Endothelial cell of hepatic sinusoid (primary cell): ENCODE data around the gene CEP41.

Experiments used
- in situ Hi-C: cut with HindIII; loops from 2 replicates; pipeline ENCODE4 v1.10.0; 2017; ENCODE audit warnings: low sequenced_read_pairs

Gene CEP41

DNA sequence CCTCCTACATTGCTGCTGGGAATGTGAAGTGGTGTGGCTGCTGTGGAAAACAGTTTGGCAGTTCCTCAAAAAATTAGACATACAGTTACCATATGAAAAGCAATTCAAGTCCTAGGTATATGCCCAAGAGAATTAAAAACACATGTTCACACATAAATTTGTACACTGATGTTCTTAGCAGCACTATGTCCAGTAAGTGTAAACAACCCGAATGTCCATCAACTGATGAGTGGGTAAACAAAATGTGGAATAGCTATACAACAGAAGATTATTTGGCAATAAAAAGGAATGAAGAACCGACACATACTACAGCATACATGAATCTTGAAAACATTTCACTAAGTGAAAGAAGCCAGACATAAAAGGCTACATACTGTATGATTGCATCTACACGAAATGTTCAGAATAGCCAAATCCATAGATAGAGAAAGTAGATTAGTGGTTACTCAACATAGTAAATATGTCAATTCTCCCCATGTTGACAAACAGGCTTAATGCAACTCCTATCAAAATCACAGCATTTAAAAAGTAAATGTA, 17.2 kb downstream of the CEP41 start:
- in situ Hi-C loops: no loop called here

DNA sequence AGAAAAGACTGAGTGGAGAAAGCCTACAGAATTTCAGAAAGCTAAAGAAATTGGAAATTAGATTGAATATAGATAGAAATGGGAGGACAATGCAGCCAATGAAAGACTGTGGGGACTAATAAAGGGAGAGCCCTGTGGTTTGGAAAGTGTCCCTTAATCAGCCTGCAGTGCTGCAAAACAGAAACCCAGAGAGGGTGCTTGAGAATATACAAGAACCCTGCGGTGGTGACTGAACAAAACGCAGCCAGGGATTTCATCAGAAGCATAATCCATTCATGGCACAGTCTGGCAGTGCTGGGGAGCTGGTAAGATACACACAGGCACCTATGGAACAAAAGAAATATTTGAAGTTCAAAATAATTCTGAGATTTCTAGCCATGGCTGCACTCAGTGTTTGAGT, 19.1 kb downstream of the CEP41 start:
- in situ Hi-C loops: no loop called here

DNA sequence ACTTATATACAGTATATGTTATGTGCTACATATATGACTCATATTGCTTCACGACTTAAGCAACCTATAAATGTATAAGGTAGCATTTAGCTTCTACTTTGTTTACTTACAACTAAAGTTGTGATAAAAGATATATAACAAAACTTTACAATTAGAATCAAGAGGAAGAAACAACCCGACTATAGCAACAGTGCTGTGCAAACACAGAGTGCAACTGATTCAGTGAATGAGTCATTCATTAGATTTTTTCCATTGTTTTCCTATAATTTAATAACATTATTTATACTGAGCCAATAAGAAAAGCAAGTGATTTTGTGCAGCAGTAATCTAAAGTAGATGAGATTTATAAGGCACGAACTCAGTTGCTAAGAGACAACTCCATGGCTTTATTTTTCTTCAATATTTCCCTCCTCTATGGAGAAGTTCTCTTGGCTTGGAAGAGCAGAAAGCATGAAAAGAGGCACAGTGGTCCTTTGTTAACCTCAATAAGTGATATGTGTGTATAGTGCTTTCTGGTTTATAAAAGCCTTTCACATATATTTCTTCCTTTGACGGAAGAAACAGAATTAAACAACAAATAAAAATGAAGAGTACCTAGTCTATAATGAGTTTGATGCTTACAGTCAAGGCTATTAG, 19.8 kb downstream of the CEP41 start:
- in situ Hi-C loops: no loop called here

DNA sequence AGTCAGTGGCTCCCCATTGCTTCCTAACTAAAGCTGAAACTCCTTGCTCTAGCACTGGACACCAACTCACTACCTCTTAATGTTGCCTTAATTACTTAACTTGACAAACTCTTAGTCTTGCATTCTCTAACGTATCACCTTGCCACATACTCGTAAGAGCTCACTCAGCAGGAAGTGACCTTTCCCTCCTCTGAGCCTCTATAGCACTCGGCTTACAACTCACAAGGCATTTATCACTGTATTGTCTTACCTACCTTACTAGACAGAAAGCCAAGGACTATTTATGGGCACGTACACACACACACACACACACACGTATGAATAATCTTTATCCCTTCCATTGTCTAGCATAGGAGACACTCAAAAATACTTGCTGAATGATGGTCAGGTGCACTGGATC, 21.2 kb downstream of the CEP41 start:
- in situ Hi-C loops: no loop called here

DNA sequence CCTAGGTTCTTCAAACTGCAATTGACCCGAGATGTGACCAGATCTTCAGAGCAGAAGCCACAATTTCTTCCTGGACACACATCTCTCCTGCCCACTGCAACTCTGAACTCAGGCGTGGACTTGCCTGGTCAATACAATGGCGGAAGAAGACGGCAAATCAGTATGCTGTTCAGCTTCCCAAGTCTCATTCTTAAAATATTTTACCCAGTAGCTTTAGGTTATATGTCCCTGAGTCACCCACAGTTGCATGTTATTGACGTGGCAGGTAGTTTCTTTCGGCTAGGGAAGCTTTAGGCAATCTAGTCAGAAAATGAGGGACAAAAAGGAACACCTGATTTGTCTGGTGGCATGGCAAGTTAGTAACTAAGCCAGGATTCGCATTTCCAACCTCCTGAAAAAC, 22.5 kb downstream of the CEP41 start:
- in situ Hi-C loops: no loop called here

DNA sequence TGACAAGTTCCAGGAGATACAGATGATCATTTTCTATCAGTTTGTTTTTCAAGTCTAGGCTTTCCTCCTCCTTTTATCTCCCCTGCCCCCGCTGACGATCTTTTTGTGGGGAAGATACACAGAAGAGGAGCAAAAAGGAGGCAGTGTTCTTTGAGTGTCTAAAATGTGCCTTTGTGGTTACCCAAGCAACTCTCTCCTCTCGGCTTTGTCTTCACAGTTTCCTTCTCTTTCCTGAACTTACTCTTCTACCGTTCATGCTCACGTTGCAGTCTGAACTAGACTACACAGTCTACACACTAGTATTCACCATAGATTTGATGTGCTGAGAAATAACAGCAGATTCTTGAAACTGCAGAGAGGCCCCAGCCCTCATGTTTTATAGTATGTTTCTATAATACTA, 23.6 kb downstream of the CEP41 start:
- in situ Hi-C loops: no loop called here

DNA sequence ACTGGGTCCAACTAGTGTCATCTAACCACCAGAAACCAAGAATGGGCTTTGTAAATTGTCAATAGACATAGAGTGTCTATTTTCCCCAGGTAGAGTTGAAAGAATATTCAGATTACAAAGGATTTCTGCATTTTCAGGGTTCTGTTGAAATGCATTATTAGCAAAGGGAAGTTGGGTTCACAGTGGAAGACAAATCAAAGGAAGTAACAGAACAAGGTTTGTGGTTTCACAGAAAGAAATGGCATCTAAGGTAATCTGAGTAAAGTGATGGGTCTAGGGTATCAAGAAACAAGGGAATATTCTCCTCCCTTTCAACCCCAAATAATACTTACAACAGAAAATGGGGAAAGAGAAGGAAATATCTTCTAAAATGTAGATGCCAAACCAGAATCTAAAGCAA, 25.8 kb downstream of the CEP41 start:
- in situ Hi-C loops: no loop called here

DNA sequence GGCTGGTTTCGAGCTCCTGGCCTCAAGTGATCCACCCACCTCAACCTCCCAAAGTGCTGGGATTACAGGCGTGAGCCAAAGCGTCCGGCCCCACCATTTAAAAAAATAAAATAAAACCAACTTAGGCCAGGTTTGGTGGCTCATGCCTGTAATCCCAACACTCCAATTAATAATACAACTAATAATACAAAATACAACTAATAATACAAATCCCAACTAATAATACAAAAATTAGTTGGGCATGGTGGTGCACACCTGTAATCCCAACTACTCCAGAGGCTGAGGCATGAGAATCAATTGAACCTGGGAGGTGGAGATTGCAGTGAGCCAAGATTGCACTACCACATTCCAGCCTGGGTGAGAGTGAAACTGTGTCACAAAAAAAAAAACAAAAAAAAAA, 27.6 kb downstream of the CEP41 start:
- in situ Hi-C loops: no loop called here

DNA sequence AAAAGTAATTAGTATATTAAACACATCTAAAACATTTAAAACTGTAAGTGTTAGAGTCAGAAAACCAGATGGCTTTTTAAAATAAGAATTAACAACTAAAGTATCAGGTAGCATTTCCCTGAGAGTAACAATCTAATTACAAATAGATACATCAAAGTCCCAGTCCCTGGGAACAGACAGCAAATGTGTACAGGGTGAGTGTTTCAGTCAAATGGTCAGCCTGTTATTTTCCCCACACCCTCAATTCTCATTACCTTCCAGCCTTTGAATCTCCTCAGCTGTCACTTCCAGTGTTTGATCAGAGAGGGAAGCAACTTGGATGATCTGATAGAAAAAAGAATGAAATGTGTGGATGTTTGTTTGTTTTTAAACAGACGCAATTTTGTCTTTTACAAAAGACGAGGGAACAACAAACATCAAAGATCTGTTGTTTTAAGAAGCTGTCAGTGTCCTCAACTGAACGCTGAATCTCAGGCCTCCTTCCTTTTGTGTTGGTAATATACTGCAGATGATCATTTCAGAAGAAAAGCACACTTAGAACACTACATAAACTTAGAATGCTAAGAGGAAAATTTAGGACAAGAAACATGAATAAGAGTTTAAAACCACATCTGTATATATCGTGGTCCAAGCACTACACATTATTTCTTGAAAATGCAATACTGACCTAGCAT, 29.8 kb downstream of the CEP41 start:
- in situ Hi-C loops: no loop called here

DNA sequence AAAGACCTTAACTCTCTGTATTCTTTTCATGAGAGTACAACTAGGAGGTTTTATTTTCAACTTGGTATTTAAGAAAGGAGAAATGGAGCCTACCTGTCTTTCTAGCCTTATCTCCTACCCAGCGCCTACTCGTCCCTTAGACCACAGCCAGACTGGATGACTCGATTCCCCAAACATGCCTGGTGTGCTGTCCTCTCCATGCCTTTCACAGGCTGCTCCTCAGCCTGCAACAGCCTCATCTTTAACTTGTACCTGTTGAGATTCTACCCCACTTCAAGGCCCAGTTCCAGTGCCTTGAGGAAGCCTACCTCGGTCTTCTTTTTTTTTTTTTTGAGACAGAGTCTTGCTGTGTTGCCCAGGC, 31.1 kb downstream of the CEP41 start:
- in situ Hi-C loops: no loop called here

DNA sequence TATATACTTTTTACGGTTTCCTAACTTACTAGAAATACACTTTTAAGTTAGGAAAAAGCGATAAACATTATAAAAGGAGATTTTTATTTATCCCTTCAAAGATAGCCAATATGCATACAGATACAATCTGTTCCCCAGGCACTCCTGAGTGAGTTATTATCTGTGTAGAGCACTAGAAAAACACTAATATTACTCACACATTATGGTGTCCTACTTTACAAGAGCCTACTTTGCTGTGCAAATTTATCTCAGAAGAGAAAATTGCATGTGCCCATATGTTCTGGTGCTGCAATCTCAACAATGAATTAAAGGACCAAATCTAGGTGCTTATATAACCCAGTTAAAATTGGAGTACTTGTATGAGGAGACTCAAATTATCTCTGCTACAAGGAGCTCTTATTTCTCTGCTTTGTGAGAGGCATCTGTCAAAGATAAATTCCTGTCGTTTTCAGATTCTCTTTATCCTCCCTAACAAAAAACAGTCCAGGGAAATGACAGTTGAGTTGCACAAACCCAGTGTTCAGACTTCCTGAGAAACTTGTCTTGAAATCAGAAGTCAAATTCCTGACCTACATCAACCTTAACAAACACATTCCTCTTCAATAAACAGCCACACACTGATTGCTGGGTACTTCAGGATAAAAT, 31.6 kb downstream of the CEP41 start:
- in situ Hi-C loops: no loop called here

DNA sequence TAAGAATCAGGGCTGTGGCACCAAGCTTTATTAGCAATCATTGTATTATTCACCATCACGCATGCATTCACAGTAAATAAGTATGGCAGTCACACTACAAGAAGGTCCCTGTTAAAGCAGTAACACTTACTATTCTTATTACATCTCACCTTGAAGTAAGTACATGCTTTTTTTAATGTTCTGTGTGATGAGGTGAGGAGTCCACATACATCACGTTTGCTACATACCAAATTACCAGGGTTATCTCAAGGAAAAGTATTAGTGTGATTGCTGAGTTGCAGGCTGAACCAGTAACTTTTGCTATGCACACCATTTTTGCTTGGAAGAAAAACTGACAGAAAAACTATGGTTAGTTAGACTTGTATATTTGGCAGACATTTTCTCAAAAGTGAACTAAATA, 35.8 kb downstream of the CEP41 start:
- in situ Hi-C loops: no loop called here

DNA sequence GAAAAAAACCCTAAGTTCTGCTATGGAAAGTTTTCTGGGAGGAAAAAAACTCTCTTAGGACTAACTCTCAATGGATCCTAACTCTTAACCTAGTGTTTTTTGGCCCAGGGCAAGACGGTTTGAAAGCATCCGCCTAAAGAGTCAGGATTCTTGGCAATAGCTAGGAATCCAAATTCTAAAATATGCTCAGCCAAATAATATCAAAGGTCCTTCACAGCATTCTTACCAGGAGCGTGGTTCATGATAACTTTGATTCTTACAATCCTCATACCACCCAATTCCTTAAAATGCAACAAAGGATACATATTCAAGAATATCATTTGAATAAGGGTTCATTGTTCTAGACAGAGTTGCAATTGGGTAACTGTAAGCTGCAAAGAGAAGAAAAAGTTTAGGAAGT, 39.2 kb downstream of the CEP41 start:
- in situ Hi-C loops: no loop called here

DNA sequence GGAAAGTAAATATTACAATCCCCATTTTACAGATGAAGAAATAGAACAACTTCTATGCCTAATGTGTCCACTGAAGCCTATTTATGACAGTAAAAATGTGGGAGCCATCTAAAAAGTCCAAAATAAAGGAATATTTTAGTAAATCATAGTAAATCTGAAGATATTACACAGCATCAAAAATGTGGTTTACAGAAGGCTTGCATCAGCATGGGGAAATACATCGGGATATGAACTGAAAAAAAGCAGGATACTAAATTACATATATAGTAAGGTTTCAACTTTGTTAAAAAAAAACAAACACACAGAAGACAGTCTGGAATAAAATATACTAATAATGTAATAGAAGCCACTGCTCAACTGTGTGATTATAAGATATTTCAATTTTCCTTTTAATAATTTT, 39.7 kb downstream of the CEP41 start:
- in situ Hi-C loops: no loop called here

DNA sequence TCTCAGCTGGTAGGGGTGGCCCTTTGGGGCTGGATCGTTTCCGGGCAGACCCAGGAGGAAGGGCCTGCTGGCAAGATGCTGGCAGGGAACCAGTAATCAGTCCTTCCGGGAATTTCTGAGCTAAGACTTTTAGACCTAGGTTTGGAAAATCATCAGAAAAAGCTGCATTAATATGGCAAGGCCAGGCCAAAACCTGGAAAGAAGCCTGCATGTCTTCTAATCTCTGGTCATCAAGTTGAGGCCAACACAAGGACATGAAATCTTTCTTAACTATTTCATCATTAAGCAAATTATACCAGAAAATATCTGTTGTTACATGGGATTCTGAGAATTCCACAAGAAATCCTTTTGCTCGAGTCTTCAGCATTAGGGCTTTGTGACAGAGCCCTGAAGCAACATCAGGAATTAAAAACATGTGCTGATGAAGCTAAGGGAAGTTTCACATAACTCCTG, 40.7 kb downstream of the CEP41 start:
- in situ Hi-C loops: no loop called here

DNA sequence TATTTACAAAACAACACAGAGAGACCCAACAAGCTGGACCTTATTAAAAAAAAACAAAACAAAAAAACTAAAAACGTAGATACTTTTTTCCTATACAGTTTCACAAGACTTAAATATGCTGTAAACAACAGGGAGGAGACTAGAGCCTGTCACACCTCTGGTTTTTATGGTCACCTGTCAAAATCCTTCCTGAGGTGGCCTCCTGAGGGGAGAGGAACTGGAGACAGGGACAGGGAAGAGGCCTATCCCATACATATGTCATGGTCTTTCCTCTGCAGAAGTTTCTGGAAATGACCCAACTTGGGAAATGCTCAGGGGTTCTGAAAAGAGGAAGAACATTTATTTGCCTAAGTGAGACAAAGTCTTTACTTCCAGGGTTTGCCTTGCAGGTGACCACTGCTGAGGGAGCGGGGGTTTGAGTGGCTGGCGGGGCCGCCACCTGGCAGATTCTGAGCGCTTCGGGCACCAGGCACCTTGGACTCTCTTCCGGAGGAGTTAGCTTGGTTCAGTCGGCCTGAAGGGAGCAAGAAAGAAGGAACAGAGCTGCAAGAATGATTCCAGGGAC, 42.2 kb downstream of the CEP41 start:
- in situ Hi-C loops: no loop called here

DNA sequence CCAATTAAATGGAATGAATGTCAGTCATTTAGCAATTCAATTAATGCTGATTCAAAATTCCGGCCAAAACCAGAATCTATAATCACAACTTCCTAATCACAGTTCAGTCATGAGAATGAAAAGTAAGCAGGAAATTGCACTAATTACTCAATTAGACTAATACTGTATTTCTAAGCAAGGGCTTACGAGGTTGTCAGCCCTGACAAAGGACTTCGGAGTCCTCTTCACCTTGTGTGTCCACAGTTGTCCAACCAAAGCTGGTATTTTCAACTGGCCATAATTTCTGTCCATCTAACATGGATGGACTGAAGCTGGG, 43.1 kb downstream of the CEP41 start:
- in situ Hi-C loops: no loop called here

DNA sequence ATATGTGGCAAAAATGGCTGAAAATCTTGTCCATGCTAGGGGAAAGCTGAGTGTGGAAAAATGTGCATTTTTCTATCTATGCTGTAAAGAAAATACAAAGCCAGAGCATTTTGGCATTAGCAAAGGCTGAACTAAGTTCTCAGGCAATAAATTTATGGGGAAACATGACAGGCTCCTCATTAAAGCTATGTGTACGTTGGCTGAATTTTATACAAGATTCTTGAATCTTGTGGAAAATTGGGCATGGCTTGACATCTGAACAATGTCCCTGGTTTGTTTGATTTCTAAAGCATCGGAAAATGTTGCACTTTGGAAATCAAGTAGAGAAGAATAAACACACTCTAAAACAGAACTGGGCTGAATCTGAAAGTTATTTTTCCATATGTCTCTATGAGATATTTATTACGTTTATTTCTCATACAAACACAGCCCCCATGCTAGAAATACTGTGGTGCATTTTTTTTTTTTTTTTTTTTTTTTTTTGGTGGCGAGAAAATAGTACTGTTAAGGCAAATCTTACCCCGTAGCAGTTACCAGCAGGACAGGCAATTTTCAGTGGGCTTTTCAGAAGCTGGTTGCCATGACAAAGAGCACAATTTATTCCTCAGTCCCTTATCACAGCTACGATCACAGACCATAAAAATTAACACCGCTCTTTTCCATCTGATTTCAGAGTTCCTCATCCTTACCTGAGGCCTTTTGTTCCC, 43.6 kb downstream of the CEP41 start:
- in situ Hi-C loops: no loop called here

DNA sequence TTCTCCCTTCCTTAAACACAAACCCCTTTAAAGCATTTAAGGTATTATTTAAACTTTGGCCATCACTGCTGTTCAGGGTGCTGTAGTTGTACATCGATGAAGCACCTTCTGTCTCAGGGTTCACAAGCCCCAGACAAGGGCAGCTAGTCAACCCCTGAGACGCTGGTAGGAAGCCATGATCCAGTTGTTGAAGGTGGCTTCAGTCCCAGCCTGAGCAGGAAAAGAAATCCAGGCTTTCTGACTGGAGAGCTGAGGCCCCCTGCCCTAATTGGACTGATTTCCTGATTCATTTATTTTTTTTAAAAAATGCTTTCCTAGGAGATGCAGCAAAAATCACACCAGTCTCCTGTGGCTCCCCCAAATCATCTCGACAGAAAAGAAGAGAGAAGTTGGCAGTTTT, 44.7 kb downstream of the CEP41 start:
- in situ Hi-C loops: no loop called here

DNA sequence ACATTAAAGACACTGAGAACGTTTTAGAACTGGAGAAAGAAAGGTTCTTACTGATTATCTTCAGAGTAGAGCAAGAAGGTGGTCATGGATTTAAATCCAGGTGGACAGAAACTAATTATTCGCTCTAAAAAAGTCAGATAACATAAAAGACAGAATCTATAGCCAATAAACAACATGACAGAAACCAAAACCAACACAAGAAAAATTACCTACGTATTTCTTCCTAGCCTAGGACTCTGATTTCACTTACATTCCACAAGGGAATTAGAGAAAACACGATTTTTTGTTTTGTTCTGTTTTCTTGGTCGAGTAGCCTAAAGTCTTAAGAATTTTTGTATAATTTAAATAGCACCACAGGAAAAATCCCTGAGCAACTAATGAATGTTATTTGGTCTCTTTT, 45.4 kb downstream of the CEP41 start:
- in situ Hi-C loops: no loop called here

DNA sequence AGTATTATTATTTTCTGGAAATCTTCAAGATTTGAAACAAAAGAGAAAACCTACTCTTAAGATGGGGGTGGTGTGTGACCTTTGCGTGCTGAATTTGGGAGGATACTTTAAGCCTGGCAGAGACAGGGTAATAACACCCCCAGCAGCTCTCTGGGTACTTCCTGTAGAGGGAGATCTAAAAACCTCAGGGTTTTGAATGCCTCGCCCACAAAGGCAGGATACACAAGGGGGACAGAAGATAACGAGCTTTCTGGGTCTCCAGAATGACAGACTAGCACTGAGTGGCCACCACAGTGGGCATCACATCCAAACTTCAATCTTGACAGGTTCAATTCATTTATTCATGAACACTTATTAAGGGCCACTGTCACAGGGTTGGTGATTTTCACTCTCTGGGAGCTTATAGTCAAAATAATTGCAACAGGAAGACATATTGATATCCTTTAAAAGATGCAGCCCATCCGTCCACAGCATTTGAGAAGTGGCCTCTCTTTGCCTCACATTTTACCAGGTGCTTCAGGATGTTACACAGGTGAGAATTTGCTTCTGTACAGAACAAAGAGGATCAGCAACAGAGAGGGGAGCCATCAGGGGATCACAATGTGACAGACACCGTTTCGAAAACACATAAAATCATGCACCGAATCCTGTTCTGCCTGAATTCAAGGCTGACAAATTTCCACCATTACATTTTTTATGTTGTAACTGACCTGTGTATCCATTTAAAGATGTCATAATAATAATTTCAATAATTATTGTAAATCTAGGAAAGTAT, 46.2 kb downstream of the CEP41 start:
- in situ Hi-C loops: no loop called here
